HFFc6 (cell line): ENCODE data around the gene THBS4. TPM values are rescaled to one million over a fixed set of nuclear protein-coding genes. Genes with fewer than 3 reads are reported as not detected.

Experiments
- DNase-seq: peaks from one replicate; pipeline ENCODE4 v3.0.0-alpha.2; 2018
- H3K27ac Mint-ChIP-seq: 2 replicates; pipeline ENCODE4 v1.8.0; 2020; ENCODE audit warnings: mild to moderate bottlenecking, mixed read lengths
- H3K27me3 Mint-ChIP-seq: 2 replicates; pipeline ENCODE4 v1.8.0; 2021; ENCODE audit warnings: mild to moderate bottlenecking, moderate library complexity, mixed read lengths; ENCODE audit not compliant: insufficient read depth
- H3K36me3 Mint-ChIP-seq: 2 replicates; pipeline ENCODE4 v1.8.0; 2021; ENCODE audit warnings: low read depth, mixed read lengths
- H3K4me1 Mint-ChIP-seq: 2 replicates; pipeline ENCODE4 v1.8.0; 2020; ENCODE audit warnings: low read depth, mixed read lengths
- H3K4me3 Mint-ChIP-seq: 2 replicates; pipeline ENCODE4 v1.8.0; 2020; ENCODE audit warnings: mild to moderate bottlenecking, moderate library complexity, mixed read lengths
- H3K9me3 Mint-ChIP-seq: 2 replicates; pipeline ENCODE4 v1.8.0; 2020; ENCODE audit warnings: mild to moderate bottlenecking, mixed read lengths
- CTCF ChIP-seq: fragments of 200-600 bp; sonication (generic); IDR thresholded peaks from 2 replicates; pipeline ENCODE4 v1.5.0; 2021; ENCODE audit warnings: antibody characterized with exemption, mild to moderate bottlenecking
- total RNA-seq, 6 experiments: library from RNA; stranded (reverse); fragmentation: NEBNext Ultra II Directional; extraction: Animal tissue kit (Norgen Biotek cat#: 25700); gene quantifications; 2 replicates in 1 of 6; 3 replicates in 5 of 6; pipeline ENCODE4 v1.2.3, GENCODE V29; 2021

The THBS4 gene
- total RNA-seq, 6 experiments from 2014 or later = 0.43 to 0.82 (median 0.71) TPM; not detected in 1

DNA sequence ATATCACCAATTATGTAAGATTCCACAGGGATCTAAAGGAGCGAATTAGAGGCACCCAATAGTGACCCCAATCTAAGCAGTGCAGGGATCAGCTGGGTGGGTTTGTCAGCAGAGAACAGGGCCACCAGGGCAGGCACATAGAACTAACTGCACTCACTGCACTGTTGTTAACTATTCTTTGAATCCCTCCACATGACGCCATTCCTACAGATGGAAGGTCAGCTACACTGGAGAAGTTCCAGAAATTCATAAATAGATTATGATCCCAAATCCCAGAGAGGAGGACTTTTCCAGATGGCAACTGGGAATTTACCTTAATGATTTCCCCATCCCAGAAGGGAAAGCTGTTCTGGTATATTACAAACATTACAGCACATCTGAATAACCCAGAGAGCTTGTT is 84.2 kb downstream of the THBS4 start:
- no peak for DNase-seq
- no peak for TF ChIP-seq CTCF
- H3K27me3 Mint-ChIP-seq = peaks cover 3% of the 10 kb centered on the region; the same call in 1 of the 2 replicates
- no peak overlapping the region for H3K27ac Mint-ChIP-seq
- H3K9me3 Mint-ChIP-seq = peaks cover 6% of the 10 kb centered on the region; the same call in 1 of the 2 replicates
- no peaks in the 10 kb centered on the region for H3K36me3 Mint-ChIP-seq
- H3K4me3 Mint-ChIP-seq = no peak overlapping the region
- H3K4me1 Mint-ChIP-seq = no peaks in the 10 kb centered on the region

- no peaks in the 10 kb centered on the region for H3K36me3 Mint-ChIP-seq
- peaks cover 3% of the 10 kb centered on the region; the same call in 1 of the 2 replicates for H3K27me3 Mint-ChIP-seq
- DNase-seq = no peak
- no peak for TF ChIP-seq CTCF
- H3K9me3 Mint-ChIP-seq = peaks cover 3% of the 10 kb centered on the region; the same call in 1 of the 2 replicates
- no peak overlapping the region for H3K27ac Mint-ChIP-seq
- peaks cover 18% of the 10 kb centered on the region for H3K4me1 Mint-ChIP-seq
- no peak overlapping the region for H3K4me3 Mint-ChIP-seq
Observed at GRCh38 chr5:80122579-80122978, 87.4 kb downstream of the THBS4 start.

GRCh38 chr5:80124121-80124918 is 89.2 kb downstream of the THBS4 start:
- Mint-ChIP-seq H3K4me3 (no peak overlapping the region), H3K27ac (no peak overlapping the region), H3K4me1 (peaks cover 26% of the 10 kb centered on the region), H3K36me3 (no peaks in the 10 kb centered on the region), H3K9me3 (no peaks in the 10 kb centered on the region), H3K27me3 (peaks cover 3% of the 10 kb centered on the region; the same call in 1 of the 2 replicates)
- DNase-seq = no peak
- TF ChIP-seq CTCF = no peak

GRCh38 chr5:80125022-80125961 is 90.1 kb downstream of the THBS4 start:
- Mint-ChIP-seq H3K4me3 (peak overlapping the region; percentile 63), H3K4me1 (peaks cover 26% of the 10 kb centered on the region), H3K36me3 (no peaks in the 10 kb centered on the region), H3K27ac (peak overlapping the region; percentile 92), H3K9me3 (no peaks in the 10 kb centered on the region), H3K27me3 (peaks cover 3% of the 10 kb centered on the region; the same call in 1 of the 2 replicates)
- no peak for DNase-seq
- no peak for TF ChIP-seq CTCF

DNA sequence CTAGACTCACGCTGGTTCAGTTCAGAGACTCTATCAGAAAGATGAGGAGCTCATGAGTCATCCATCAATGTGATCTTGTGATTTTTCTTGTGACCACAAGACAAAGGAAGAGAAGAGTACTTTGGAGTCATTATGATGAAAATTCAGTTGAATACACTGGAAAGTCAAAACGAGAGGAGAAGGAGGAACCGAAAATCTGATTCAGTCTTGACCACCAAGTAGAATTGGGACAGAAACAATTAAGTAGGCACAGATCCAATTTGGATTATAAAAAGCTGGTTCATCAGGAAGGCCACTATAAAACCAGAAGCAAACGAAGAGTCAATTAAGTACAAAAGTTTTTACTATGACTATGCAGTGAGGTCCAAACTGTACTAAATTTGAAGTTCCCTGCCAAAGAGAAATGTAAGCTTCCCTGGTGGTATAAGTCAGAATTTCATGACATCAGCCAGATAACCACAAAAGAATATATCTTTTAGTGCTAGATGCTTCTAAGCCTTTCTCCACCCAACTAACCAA is 90.9 kb downstream of the THBS4 start:
- TF ChIP-seq CTCF = peak; percentile 69
- H3K9me3 Mint-ChIP-seq = no peaks in the 10 kb centered on the region
- H3K4me1 Mint-ChIP-seq = peaks cover 26% of the 10 kb centered on the region
- H3K27me3 Mint-ChIP-seq = peaks cover under 1% of the 10 kb centered on the region; the same call in 1 of the 2 replicates
- peak; percentile 84 for DNase-seq
- H3K27ac Mint-ChIP-seq = peak overlapping the region; percentile 92
- H3K36me3 Mint-ChIP-seq = no peaks in the 10 kb centered on the region
- peak overlapping the region; percentile 63 for H3K4me3 Mint-ChIP-seq
